ENCODE results near the gene BATF3. TPM values are rescaled to one million over a fixed set of nuclear protein-coding genes. Genes with fewer than 3 reads are reported as not detected.

The BATF3 gene
- total RNA-seq, 4 donors from 2014 or later: 0.38 to 5.1 TPM; not detected in 2

DNA sequence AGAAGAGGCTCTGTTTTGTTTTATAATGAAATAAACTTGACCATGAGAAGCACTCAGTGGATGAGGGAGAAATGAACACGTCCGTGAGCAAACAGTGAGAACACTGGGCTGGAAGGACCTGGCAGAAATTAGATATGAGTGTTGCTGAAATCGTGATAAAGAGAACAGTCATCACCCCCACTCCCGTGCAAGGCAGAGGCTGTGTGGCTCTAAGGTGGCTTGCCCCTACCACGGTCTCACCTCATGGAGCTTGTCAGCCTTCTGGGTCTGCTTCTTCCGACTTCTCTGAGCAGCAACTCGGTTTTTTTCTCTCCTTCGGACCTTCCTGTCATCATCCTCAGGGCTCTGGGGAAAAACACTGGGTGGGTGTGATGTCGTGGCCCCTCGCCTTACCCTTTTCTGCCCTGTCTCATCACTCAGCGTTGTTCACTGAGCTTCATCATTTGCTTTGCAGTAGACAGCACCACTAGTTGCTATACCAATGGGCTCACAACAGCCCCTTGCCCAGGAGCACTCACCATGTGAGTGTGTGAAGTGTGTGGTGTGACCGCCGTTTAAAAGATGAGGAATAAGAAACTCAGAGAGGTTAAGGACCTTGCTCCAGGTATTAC, 2.8 kb downstream of the BATF3 start:
- Histone ChIP-seq H3K4me3 (no peak overlapping the region), H3K27me3 (peaks cover 50 to 64% (median 57%) of the 10 kb centered on the region in 3 donors), H3K9me3 (no peaks in the 10 kb centered on the region), H3K27ac (no peak overlapping the region), H3K36me3 (no peaks in the 10 kb centered on the region), H3K4me1 (peaks cover 12 to 28% of the 10 kb centered on the region in 2 donors)
- intact Hi-C loops (cut with DNase I; ENCODE audit: low total_unique reads) (no loop called here), in situ Hi-C loops (cut with MboI; ENCODE audit: low sequenced_read_pairs in 4 of 4) (no loop called here)
- no peak for TF ChIP-seq POLR2A (IDR thresholded peaks at IDR 0.05)
- TF ChIP-seq, protein P1, sequence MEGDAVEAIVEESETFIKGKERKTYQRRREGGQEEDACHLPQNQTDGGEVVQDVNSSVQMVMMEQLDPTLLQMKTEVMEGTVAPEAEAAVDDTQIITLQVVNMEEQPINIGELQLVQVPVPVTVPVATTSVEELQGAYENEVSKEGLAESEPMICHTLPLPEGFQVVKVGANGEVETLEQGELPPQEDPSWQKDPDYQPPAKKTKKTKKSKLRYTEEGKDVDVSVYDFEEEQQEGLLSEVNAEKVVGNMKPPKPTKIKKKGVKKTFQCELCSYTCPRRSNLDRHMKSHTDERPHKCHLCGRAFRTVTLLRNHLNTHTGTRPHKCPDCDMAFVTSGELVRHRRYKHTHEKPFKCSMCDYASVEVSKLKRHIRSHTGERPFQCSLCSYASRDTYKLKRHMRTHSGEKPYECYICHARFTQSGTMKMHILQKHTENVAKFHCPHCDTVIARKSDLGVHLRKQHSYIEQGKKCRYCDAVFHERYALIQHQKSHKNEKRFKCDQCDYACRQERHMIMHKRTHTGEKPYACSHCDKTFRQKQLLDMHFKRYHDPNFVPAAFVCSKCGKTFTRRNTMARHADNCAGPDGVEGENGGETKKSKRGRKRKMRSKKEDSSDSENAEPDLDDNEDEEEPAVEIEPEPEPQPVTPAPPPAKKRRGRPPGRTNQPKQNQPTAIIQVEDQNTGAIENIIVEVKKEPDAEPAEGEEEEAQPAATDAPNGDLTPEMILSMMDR (IDR thresholded peaks at IDR 0.05 in 4 of 5, conservative IDR thresholded peaks at IDR 0.05 in 1 of 5): no peak
- ATAC-seq (no peak), DNase-seq (no peak)

DNA sequence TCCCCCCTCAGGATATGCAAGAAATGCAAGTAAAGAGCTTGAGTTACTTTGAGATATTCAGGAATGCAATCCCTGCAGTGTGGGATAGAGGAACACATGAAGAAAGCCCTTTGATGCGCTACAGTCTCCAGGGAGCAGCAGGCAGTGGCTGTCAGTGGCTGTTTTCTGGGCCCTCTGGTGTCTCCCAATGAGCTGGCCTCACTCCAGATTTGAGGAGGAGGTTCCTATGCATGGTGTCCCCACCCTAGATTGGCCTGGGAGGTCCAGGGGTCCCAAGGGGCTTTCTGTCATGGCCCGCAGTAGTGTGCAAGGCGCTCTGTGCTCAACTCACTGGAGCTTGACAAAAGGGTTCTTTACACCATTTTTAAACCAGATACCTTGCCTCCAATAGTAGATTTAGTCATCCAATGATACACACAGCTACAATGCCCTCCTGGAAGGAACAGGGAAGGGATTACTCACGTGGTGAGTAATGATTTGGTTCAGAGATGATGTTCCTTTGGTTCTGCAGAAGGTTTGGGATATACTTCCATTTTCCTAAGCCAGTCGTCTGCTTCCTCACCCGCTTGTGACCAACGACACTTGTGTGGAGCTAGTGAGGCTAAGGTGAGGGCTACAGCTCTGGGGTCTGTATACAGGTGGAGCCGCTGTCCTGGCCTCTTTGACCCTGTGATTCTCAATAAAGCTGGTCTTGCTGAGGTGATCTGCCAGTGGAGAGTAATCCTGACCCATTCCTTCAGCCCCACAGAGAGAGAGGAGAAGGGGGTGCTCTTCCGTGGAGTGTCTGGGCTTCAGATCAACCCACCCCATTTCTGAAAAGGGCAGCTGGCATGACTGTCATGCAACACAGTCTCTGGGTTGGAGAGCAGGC, 6.6 kb downstream of the BATF3 start:
- Histone ChIP-seq H3K4me1 (no peaks in the 10 kb centered on the region), H3K27me3 (peaks cover 25 to 36% (median 32%) of the 10 kb centered on the region in 3 donors), H3K36me3 (no peaks in the 10 kb centered on the region), H3K27ac (no peak overlapping the region), H3K4me3 (no peak overlapping the region), H3K9me3 (no peaks in the 10 kb centered on the region)
- no peak for DNase-seq
- in situ Hi-C loops (cut with MboI; ENCODE audit: low sequenced_read_pairs in 4 of 4): no loop called here
- no peak for ATAC-seq
- intact Hi-C loops (cut with DNase I; ENCODE audit: low total_unique reads): no loop called here
- TF ChIP-seq, protein P1 (IDR thresholded peaks at IDR 0.05 in 4 of 5, conservative IDR thresholded peaks at IDR 0.05 in 1 of 5): no peak
- TF ChIP-seq POLR2A (IDR thresholded peaks at IDR 0.05): no peak

DNA sequence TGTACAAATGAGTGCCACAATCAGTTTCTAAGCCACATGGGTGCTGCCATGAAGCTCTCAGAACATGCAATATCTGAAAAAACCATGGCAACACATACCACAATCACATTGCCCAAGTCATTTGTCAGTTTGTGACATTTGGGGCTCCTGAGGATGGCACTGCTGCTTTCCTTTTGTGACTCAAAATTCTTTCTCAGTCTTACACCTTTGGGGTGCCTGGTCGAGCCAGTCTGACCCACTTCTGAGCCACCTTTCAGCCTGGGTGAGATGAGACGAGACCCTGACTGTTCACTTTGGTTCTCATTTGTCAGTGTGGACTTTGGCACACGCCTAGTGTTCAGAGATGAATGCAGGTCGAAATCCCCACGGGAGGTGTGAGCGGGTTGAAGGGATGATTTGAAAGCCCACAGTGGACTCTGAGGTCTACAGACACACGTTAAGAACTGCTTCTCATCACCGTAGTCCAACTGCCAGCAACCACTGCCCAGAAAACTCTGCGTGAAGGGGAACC, 8.0 kb downstream of the BATF3 start:
- TF ChIP-seq, protein P1 (IDR thresholded peaks at IDR 0.05 in 4 of 5, conservative IDR thresholded peaks at IDR 0.05 in 1 of 5): no peak
- TF ChIP-seq POLR2A (IDR thresholded peaks at IDR 0.05): no peak
- intact Hi-C loops (cut with DNase I; ENCODE audit: low total_unique reads) (no loop called here), in situ Hi-C loops (cut with MboI; ENCODE audit: low sequenced_read_pairs in 4 of 4) (no loop called here)
- ATAC-seq: no peak
- Histone ChIP-seq H3K4me3 (no peak overlapping the region), H3K9me3 (no peaks in the 10 kb centered on the region), H3K27ac (no peak overlapping the region), H3K27me3 (peaks cover 11 to 22% (median 18%) of the 10 kb centered on the region in 3 donors), H3K36me3 (no peaks in the 10 kb centered on the region), H3K4me1 (no peaks in the 10 kb centered on the region)
- DNase-seq: no peak

DNA sequence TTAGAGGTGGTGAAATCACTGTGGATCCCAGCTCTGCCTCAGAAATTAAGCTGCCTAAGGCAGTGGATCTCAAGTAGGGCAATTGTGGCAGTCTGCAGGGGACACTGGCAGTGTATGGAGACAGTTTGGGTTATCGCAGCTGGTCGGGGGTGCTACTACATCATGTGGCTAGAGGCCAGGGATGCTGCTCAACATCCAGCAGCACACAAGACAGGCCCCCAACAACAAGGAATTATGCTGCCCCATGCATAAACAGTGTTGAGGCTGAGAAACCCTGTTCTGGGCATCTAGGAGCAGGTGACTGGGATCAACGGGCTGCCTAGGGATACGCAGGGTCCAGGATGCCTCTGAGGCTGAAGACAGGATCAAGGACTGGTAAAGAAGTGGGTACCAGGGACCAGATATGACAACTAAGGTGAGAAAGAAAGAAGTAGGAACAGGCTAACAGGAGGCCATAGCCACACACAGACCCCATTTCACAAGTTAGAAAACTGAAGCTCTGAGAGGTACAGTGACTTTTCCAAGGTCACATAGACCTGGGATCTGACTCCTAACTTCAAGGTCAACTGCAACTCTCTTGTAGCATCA, 8.7 kb downstream of the BATF3 start:
- Histone ChIP-seq H3K27me3 (peaks cover 4 to 15% (median 11%) of the 10 kb centered on the region in 3 donors), H3K4me1 (no peaks in the 10 kb centered on the region), H3K4me3 (no peak overlapping the region), H3K9me3 (no peaks in the 10 kb centered on the region), H3K36me3 (no peaks in the 10 kb centered on the region), H3K27ac (no peak overlapping the region)
- intact Hi-C loops (cut with DNase I; ENCODE audit: low total_unique reads): no loop called here
- in situ Hi-C loops (cut with MboI; ENCODE audit: low sequenced_read_pairs in 4 of 4): no loop called here
- no peak for TF ChIP-seq POLR2A (IDR thresholded peaks at IDR 0.05)
- TF ChIP-seq, protein P1 (IDR thresholded peaks at IDR 0.05 in 4 of 5, conservative IDR thresholded peaks at IDR 0.05 in 1 of 5): no peak
- DNase-seq: no peak
- no peak for ATAC-seq

Measured in gastrocnemius medialis (tissue), 4 donors.